ENCODE measurements around the gene SNX5. TPM values are rescaled to one million over a fixed set of nuclear protein-coding genes. Genes with fewer than 3 reads are reported as not detected.

SNX5 gene
- total and polyA plus RNA-seq, 2 of the 13 experiments (the other 11 are each of a cell fraction or from before 2014, with no cell fraction given): 664 to 1,040 TPM

DNA sequence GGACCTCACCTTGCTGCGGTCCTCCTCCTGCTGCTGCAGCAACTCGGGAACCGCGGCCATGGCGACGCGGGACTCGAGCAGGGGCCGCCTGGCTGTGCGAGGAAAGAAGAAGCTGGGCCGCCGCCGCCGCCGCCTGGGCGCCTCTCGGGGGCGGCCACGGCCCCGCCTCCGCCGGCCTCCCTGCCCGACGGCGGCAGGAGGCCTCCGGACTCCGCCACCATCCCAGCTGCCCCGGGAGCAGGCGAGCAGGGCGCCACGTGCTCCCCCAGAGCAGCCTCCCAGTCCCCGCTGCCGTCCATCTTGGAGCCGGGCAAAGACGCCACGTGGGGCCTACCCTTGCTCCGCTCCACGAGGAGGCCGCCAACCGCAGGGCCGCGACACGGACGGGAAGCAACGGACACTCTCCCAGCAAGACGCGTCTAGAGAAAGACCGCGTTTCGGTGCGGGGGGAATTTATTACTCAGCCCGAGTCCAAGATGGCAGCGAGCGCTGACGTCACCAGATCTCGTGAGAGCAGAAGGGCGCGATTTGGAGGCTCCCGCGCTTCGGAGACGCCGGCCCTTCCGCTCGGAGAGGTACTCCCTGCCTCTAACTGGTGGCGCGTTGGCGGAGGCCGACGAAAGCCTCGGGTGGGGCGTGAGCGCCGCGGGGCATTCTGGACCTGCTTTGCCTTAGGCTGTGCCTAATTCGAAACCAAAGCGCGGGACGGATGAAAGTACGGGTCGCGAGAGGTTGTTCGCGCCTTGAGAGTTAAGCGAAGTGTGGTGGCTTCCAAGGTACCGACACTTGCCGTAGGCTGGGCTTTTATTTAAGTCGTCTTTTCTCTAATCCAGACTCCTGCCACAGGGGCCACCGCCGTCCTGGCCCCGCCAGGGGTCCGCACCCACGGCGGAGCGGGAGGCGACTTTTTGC lies at the start of gene SNX5, which contains the start of gene MGME1 (continued):
- TF ChIP-seq, protein P1, sequence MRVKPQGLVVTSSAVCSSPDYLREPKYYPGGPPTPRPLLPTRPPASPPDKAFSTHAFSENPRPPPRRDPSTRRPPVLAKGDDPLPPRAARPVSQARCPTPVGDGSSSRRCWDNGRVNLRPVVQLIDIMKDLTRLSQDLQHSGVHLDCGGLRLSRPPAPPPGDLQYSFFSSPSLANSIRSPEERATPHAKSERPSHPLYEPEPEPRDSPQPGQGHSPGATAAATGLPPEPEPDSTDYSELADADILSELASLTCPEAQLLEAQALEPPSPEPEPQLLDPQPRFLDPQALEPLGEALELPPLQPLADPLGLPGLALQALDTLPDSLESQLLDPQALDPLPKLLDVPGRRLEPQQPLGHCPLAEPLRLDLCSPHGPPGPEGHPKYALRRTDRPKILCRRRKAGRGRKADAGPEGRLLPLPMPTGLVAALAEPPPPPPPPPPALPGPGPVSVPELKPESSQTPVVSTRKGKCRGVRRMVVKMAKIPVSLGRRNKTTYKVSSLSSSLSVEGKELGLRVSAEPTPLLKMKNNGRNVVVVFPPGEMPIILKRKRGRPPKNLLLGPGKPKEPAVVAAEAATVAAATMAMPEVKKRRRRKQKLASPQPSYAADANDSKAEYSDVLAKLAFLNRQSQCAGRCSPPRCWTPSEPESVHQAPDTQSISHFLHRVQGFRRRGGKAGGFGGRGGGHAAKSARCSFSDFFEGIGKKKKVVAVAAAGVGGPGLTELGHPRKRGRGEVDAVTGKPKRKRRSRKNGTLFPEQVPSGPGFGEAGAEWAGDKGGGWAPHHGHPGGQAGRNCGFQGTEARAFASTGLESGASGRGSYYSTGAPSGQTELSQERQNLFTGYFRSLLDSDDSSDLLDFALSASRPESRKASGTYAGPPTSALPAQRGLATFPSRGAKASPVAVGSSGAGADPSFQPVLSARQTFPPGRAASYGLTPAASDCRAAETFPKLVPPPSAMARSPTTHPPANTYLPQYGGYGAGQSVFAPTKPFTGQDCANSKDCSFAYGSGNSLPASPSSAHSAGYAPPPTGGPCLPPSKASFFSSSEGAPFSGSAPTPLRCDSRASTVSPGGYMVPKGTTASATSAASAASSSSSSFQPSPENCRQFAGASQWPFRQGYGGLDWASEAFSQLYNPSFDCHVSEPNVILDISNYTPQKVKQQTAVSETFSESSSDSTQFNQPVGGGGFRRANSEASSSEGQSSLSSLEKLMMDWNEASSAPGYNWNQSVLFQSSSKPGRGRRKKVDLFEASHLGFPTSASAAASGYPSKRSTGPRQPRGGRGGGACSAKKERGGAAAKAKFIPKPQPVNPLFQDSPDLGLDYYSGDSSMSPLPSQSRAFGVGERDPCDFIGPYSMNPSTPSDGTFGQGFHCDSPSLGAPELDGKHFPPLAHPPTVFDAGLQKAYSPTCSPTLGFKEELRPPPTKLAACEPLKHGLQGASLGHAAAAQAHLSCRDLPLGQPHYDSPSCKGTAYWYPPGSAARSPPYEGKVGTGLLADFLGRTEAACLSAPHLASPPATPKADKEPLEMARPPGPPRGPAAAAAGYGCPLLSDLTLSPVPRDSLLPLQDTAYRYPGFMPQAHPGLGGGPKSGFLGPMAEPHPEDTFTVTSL (CRISPR knock-in tag; IDR thresholded peaks at IDR 0.05; ENCODE audit: borderline replicate concordance): peak; percentile 14; the same call in 1 of the 2 replicates
- TF ChIP-seq RBM39 (IDR thresholded peaks at IDR 0.05; ENCODE audit: low read depth, low read length, poor library complexity, severe bottlenecking): peak; percentile 95
- TF ChIP-seq AGO2 (optimal IDR thresholded peaks at IDR 0.05; ENCODE audit: low read depth, low read length): peak; percentile 100
- peak; percentile 94 for TF ChIP-seq ZSCAN22 (CRISPR knock-in tag; IDR thresholded peaks at IDR 0.05)
- TF ChIP-seq RARA (CRISPR knock-in tag; IDR thresholded peaks at IDR 0.05): peak; percentile 71
- no peak for TF ChIP-seq ZNF7 (CRISPR knock-in tag; IDR thresholded peaks at IDR 0.05)
- TF ChIP-seq MAFF (IDR thresholded peaks at IDR 0.05; ENCODE audit: low read depth, low read length): no peak; the same call in 1 of the 2 replicates
- TF ChIP-seq, protein P2, sequence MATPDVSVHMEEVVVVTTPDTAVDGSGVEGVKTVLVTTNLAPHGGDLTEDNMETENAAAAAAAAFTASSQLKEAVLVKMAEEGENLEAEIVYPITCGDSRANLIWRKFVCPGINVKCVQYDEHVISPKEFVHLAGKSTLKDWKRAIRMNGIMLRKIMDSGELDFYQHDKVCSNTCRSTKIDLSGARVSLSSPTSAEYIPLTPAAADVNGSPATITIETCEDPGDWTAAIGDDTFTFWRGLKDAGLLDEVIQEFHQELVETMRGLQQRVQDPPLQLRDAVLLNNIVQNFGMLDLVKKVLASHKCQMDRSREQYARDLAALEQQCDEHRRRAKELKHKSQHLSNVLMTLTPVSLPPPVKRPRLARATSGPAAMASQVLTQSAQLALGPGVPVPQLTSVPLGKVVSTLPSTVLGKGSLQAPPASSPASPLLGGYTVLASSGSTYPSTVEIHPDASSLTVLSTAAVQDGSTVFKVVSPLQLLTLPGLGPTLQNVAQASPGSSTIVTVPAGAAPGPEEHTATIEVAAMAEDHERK (CRISPR knock-in tag; IDR thresholded peaks at IDR 0.05; ENCODE audit: low read depth): no peak; the same call in none of the 2 replicates
- peak; percentile 74; the same call in 1 of the 2 replicates for TF ChIP-seq MTF1 (CRISPR knock-in tag; IDR thresholded peaks at IDR 0.05)
- TF ChIP-seq, protein P3, sequence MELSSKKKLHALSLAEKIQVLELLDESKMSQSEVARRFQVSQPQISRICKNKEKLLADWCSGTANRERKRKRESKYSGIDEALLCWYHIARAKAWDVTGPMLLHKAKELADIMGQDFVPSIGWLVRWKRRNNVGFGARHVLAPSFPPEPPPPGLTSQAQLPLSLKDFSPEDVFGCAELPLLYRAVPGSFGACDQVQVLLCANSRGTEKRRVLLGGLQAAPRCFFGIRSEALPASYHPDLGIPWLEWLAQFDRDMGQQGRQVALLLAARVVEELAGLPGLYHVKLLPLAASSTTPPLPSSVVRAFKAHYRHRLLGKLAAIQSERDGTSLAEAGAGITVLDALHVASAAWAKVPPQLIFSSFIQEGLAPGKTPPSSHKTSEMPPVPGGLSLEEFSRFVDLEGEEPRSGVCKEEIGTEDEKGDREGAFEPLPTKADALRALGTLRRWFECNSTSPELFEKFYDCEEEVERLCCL (CRISPR knock-in tag; IDR thresholded peaks at IDR 0.05; ENCODE audit: borderline replicate concordance): peak; percentile 34; the same call in 1 of the 2 replicates
- TF ChIP-seq SRY (CRISPR knock-in tag; IDR thresholded peaks at IDR 0.05): peak; percentile 98
- peak; percentile 100 for TF ChIP-seq TAF1 (CRISPR knock-in tag; IDR thresholded peaks at IDR 0.05)
- TF ChIP-seq MED13 (CRISPR knock-in tag; IDR thresholded peaks at IDR 0.05): peak; percentile 96
- TF ChIP-seq, protein P4, sequence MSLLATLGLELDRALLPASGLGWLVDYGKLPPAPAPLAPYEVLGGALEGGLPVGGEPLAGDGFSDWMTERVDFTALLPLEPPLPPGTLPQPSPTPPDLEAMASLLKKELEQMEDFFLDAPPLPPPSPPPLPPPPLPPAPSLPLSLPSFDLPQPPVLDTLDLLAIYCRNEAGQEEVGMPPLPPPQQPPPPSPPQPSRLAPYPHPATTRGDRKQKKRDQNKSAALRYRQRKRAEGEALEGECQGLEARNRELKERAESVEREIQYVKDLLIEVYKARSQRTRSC (CRISPR knock-in tag; IDR thresholded peaks at IDR 0.05; ENCODE audit: low read depth): no peak
- TF ChIP-seq, protein P5, sequence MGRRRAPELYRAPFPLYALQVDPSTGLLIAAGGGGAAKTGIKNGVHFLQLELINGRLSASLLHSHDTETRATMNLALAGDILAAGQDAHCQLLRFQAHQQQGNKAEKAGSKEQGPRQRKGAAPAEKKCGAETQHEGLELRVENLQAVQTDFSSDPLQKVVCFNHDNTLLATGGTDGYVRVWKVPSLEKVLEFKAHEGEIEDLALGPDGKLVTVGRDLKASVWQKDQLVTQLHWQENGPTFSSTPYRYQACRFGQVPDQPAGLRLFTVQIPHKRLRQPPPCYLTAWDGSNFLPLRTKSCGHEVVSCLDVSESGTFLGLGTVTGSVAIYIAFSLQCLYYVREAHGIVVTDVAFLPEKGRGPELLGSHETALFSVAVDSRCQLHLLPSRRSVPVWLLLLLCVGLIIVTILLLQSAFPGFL (CRISPR knock-in tag; IDR thresholded peaks at IDR 0.05): peak; percentile 23; the same call in 1 of the 2 replicates
- TF ChIP-seq ZMYM2 (CRISPR knock-in tag; IDR thresholded peaks at IDR 0.05): peak; percentile 88
